Ishikawa (cell line): ENCODE measurements around the gene TUBB1.

Source experiments
- CEBPB ChIP-seq: IDR thresholded peaks from 2 replicates; pipeline ENCODE4 v1.6.1; 2012
- CREB1 ChIP-seq: IDR thresholded peaks from 2 replicates; pipeline ENCODE4 v1.6.1; 2012; ENCODE audit warnings: low read depth
- EGR1 ChIP-seq: IDR thresholded peaks from 2 replicates; pipeline ENCODE4 v1.6.1; 2012
- EP300 ChIP-seq: IDR thresholded peaks from 2 replicates; pipeline ENCODE4 v1.6.1; 2012; ENCODE audit warnings: borderline replicate concordance
- FOXM1 ChIP-seq: IDR thresholded peaks from 2 replicates; pipeline ENCODE4 v1.6.1; 2012; ENCODE audit warnings: low read depth, borderline replicate concordance
- MAX ChIP-seq: IDR thresholded peaks from 2 replicates; pipeline ENCODE4 v1.6.1; 2012
- NFIC ChIP-seq: IDR thresholded peaks from 2 replicates; pipeline ENCODE4 v1.6.1; 2012
- RAD21 ChIP-seq: IDR thresholded peaks from 2 replicates; pipeline ENCODE4 v1.6.1; 2012; ENCODE audit warnings: low read depth
- REST ChIP-seq: IDR thresholded peaks from 2 replicates; pipeline ENCODE4 v1.6.1; 2012; ENCODE audit warnings: low read depth, mild to moderate bottlenecking
- TAF1 ChIP-seq: IDR thresholded peaks from 2 replicates; pipeline ENCODE4 v1.6.1; 2012; ENCODE audit warnings: low read depth, mild to moderate bottlenecking
- TCF12 ChIP-seq: IDR thresholded peaks from 2 replicates; pipeline ENCODE4 v1.6.1; 2012; ENCODE audit warnings: low read depth
- TEAD4 ChIP-seq: IDR thresholded peaks from 2 replicates; pipeline ENCODE4 v1.6.1; 2012
- USF1 ChIP-seq: IDR thresholded peaks from 2 replicates; pipeline ENCODE4 v1.6.1; 2012
- YY1 ChIP-seq: IDR thresholded peaks from 2 replicates; pipeline ENCODE4 v1.6.1; 2012; ENCODE audit warnings: low read depth
- ZBTB7A ChIP-seq: IDR thresholded peaks from 2 replicates; pipeline ENCODE4 v1.6.1; 2012; ENCODE audit warnings: low read depth

Gene TUBB1

GRCh38 chr20:59044295-59044694 is 25.1 kb downstream of the TUBB1 start:
- TF ChIP-seq FOXM1 (no peak), RAD21 (no peak), EP300 (no peak)

GRCh38 chr20:59044796-59045195 is 25.6 kb downstream of the TUBB1 start:
- no peak for TF ChIP-seq TEAD4
- no peak for TF ChIP-seq FOXM1
- no peak for TF ChIP-seq TAF1
- no peak for TF ChIP-seq USF1
- TF ChIP-seq CREB1, result no peak
- TF ChIP-seq REST, result no peak
- TF ChIP-seq MAX, result no peak
- TF ChIP-seq CEBPB, result no peak
- no peak for TF ChIP-seq ZBTB7A
- TF ChIP-seq EGR1, result no peak
- no peak for TF ChIP-seq RAD21
- TF ChIP-seq EP300, result no peak
- TF ChIP-seq YY1, result no peak
- no peak for TF ChIP-seq TCF12

GRCh38 chr20:59046862-59047261 is 27.6 kb downstream of the TUBB1 start:
- no peak for TF ChIP-seq REST
- no peak for TF ChIP-seq ZBTB7A
- TF ChIP-seq TCF12, result no peak
- no peak for TF ChIP-seq USF1
- TF ChIP-seq CEBPB, result no peak
- TF ChIP-seq FOXM1, result no peak
- TF ChIP-seq RAD21, result no peak
- TF ChIP-seq YY1, result no peak
- TF ChIP-seq TEAD4, result no peak
- no peak for TF ChIP-seq NFIC
- no peak for TF ChIP-seq EP300
- no peak for TF ChIP-seq CREB1
- no peak for TF ChIP-seq EGR1

GRCh38 chr20:59047938-59048680 is 28.9 kb downstream of the TUBB1 start:
- TF ChIP-seq EP300, result no peak
- TF ChIP-seq TAF1, result no peak
- no peak for TF ChIP-seq FOXM1
- no peak for TF ChIP-seq YY1
- no peak for TF ChIP-seq TEAD4
- no peak for TF ChIP-seq CEBPB
- no peak for TF ChIP-seq USF1
- no peak for TF ChIP-seq ZBTB7A
- TF ChIP-seq EGR1, result no peak
- no peak for TF ChIP-seq CREB1
- no peak for TF ChIP-seq REST
- no peak for TF ChIP-seq RAD21
- no peak for TF ChIP-seq NFIC
- no peak for TF ChIP-seq MAX
- no peak for TF ChIP-seq TCF12
